GM12865 (cell line): ENCODE results near the gene BIRC6.

Experiments used
- DNase-seq: peaks from one replicate; pipeline ENCODE4 v3.0.0; 2010; ENCODE audit warnings: low read depth
- H3K4me3 ChIP-seq: 2 replicates; pipeline ENCODE4 v1.5.1; 2011; ENCODE audit warnings: mild to moderate bottlenecking, low read depth, low read length, control low read depth
- CTCF ChIP-seq: IDR thresholded peaks from 2 replicates; pipeline ENCODE4 v1.5.1; 2011; ENCODE audit warnings: low read length, control low read depth, low read depth, inconsistent platforms; ENCODE audit not compliant: insufficient read depth; ENCODE audit errors: missing control alignments

The BIRC6 gene

GRCh38 chr2:32484937-32485336 is 128.1 kb downstream of the BIRC6 start:
- TF ChIP-seq CTCF = no peak
- DNase-seq = no peak
- no peak overlapping the region for H3K4me3 ChIP-seq

- H3K4me3 ChIP-seq = no peak overlapping the region
- DNase-seq = no peak
- no peak for TF ChIP-seq CTCF
These were observed 128.6 kb downstream of the BIRC6 start for GRCh38 chr2:32485399-32485798.

GRCh38 chr2:32489061-32489460 is 132.2 kb downstream of the BIRC6 start:
- no peak overlapping the region for H3K4me3 ChIP-seq
- no peak for TF ChIP-seq CTCF
- no peak for DNase-seq

GRCh38 chr2:32491346-32491745 is 134.5 kb downstream of the BIRC6 start:
- no peak overlapping the region for H3K4me3 ChIP-seq
- TF ChIP-seq CTCF = no peak
- DNase-seq = no peak

GRCh38 chr2:32495139-32495538 is 138.3 kb downstream of the BIRC6 start:
- DNase-seq = no peak
- H3K4me3 ChIP-seq = no peak overlapping the region
- no peak for TF ChIP-seq CTCF

- no peak for DNase-seq
These were observed 139.8 kb downstream of the BIRC6 start for GRCh38 chr2:32496662-32497061.

More at GRCh38 chr2:32496662-32497061, 139.8 kb downstream of the BIRC6 start:
- H3K4me3 ChIP-seq = no peak overlapping the region
- TF ChIP-seq CTCF = no peak
